Amygdala (tissue), 56 donors: Measurements from ENCODE around the gene SYNJ1.
"Not testable (repeated sequence)": the region's sequence is repeated elsewhere in the genome, so short reads cannot be mapped to it uniquely, and the experiment has no call there.

Source experiments
- DNase-seq, 56 donors: peaks; one replicate each; lab custom pipeline; 2025; lab: John Stamatoyannopoulos, UW

SYNJ1 gene

DNA sequence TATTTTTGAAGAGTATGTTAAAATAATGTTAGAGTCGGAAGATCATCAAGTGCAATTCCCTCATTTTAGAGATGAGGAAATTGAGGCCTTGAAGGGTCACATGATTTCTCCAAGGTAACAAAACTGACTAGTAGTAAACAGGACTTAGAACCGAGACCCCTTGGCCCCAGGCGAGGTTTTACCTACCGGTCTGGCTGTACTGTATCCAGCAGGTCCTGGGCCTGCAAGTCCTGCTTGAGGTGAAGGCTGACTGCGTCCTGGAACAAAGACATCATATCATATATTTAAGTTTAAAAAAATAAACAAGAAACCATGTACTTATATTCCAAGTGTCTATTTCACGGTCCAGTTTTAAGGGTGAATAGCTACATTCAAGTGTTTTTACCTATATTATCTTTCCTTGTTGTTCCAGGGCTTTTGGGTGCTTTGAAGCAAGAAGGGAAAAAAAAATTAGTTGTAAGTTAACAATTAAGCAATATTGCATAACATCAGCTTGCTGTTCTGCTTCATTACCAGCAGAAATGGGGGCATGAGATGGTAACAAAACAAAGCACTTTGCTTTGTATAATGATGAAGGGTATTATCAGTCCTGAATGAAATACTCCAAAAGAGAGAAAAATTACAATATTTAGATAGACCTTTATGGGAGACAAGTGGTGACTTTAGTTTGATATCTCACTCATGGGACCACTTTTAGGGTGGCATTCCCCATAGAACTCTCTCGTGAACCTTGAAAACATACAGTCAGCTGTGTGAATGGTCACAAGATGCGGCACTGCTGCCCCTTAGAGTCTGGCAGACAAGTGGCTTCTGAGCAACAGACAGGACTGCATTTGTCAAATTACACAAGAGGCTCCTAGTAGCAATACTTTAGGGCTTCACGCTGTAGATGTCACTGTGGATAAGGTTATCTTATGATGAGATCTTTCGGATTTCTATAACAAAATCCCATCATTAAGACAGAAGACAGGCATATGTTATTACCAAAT lies 85.8 kb downstream of the SYNJ1 start:
- peak in 9 of 56 donors; percentile 1 to 17 (median 7) for DNase-seq

DNA sequence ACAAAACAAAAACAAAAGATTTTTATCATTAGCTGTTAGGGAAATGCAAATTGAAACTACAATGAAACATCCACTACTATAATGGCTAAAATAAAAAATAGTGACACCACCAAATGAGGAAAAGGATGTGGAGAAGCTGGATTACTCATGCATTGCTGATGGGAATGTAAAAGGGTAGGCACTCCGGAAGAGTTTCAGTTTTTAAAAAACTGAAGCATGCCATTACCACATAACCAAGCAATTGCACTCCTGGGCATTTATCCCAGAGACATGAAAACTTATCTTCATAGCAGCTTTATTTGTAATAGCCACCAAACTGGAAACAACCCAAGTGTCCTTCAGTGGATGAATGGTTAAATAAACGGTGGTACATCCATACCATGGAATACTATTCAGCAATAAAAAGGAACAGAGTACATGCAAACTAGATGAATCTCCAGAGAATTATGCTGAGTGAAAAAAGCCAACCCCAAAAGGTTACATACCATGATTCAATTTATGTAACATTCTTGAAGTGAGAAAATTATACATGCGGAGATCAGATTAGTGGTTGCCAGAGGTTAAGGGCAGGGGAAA lies 101.1 kb downstream of the SYNJ1 start:
- no peak for DNase-seq

DNA sequence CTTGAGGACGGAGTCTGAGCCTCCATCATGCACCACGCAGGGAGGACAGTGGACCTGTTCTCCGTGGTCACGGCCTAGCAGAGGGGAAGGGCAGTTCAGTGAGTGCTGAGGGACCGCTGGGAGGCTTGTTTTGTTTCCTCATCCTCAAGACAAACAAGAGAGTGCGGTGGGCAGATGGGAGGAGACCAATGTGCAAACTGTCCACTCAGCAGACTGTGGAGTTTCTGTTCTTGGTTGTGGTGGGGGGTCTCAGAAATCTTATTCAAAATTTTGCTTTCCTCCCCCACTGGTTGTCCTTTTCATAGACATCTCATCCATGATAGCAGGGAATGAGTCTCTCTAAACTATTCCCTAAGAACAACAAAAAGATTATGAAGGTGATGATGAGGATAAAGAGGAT lies 109.6 kb downstream of the SYNJ1 start:
- DNase-seq = not testable (repeated sequence)

DNA sequence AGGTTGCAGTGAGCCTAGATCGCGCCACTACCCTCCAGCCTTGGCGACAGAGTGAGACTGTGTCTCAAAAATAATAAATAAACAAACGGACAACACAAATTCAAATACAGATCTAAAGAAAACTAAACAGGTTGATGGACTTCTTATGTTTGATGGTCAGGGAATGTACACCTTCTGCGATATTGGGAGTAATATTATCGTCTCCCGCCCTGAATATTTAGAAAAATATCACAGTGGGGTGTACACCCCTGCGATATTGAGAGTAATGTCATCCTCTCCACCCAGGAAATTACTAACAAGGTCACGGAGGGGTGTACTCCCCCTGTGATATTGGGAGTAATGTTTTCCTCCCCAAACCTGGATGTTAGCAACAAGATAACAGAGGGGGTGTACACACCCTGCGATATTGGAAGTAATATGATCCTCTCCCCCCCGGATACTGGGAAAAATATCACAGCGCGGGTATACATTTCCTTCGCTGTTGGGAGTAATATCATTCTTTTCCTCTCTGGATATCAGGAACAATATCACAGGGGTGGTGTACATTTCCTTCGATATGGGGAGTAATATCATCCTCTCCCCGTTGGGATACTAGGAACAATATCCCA lies 114.3 kb downstream of the SYNJ1 start:
- DNase-seq = no peak

DNA sequence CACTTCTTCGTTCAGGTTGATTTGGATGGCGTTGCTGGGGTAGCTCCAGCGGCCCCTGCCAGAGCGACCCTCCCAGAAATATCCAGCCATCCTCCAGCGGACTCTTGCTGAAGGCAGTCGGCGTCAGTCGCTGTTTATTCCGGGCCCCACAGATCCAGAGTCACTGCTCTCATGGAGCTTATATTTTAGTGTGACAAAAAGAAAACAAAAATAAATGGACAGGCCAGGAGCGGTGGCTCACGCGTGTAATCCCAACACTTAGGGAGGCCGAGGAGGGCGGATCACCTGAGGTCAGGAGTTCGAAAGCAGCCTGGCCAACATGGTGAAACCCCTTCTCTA lies 114.8 kb downstream of the SYNJ1 start:
- peak in 1 of 56 donors; percentile 54 for DNase-seq

DNA sequence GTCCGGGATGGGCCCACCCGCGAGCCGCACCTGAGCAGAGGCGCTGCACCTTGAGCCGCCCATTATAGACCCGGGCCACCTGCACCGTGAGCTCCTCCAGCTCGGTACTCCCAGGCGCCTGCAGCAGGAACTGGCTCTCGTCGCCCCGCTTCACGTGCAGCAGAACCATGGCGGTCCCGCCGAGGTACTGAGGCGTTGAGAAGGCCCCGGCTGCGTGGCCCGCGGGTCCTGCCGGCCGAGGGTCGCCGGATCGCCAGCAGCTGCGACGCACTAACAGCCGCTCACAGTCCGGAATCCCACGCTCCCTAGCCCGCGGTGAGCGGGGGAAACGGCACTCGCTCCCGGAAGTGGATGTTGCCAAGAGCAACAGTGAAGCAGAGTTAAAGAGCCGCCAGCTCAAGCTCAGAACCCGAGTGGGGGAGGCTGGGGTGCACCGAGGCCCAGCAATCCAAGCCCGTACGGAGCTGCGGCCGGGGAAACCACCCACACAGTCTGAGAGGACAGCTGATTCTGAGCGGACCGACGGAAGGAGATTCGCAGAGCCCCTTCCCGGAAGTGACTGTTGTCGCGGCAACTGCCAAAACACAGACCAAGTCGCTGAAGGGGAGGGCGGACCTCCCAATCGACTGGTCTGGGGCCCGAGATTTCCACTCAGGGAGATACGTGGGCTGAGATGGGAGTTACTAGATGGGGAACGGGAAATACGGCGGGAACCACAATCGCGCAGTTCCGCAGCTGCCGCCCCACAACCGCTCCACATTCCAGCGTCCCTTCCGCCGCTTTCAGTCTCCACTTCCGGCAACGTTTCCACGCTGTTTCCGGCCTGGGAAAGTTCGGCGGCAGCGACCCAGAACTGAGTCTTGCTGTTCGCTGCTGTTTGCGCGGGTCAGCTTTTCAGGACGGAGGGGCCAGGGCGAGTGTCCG lies 115.5 kb downstream of the SYNJ1 start, which contains the start of gene CFAP298:
Gene CFAP298 (minus strand): TSS at position 303 of the 924 bp plus-strand sequence. CDS start 134 bp downstream, at position 169.
- DNase-seq = peak; percentile 75 to 98 (median 90)

DNA sequence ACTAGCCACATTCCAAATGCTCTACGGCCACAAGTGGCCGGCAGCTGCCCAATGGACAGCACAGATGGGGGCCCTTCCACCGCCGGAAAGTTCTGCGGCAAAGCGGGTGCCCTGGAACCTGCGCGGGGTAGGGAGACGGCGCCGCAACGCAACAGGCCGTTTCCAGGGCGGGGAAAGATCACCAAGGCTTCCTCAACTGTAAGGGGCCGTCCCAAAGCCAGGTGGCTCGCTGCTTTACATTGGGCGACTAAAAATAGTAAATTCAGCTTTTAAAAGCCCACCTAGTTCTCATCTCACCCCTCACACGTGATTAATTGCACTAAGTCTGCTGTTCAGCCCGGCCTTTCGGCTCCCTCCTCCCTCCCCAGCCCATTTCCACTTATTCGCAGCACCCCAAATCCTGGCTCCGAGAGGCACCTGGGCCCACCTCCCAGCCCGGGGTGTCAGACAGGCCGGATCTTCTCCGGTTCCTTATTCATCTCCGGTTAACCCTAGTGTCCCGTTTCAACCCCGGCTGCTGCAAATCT lies 116.3 kb downstream of the SYNJ1 start:
- DNase-seq = peak in 2 of 56 donors; percentile 18 to 52

DNA sequence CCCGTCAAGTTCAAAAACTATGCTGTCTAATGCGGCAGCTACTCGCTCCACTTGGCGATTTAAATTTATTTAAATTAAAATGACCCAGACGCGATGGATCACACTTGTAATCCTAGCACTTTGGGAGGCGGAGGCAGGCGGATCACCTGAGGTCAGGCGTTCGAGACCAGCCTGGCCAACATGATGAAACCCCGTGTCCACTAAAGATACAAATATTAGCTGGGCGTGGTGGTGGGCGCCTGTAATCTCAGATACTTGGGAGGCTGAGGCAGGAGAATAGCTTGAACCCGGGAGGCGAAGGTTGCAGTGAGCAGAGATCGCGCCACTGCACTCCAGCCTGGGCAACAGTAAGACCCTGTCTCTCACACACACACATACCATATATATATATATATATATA lies 116.9 kb downstream of the SYNJ1 start:
- DNase-seq = not testable (repeated sequence)

DNA sequence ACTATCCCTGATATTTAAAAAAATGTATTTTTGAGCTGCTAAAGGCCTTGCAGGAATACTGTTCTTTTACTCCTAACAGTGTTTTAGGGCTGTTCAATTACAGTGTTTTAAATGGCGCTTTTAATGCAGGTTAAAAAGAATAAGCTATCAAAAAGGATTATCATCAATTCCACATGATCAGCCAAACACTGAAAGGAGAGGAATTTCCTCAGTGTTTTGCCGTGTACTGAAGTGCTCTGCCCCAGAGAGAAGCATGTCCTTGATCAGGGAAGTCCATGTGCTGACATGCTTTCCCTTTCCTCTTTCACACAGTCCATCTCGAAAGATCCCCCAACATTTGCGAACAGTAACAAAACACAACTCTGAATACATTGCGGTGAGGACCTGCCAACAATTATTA lies 119.0 kb downstream of the SYNJ1 start:
- no peak for DNase-seq

DNA sequence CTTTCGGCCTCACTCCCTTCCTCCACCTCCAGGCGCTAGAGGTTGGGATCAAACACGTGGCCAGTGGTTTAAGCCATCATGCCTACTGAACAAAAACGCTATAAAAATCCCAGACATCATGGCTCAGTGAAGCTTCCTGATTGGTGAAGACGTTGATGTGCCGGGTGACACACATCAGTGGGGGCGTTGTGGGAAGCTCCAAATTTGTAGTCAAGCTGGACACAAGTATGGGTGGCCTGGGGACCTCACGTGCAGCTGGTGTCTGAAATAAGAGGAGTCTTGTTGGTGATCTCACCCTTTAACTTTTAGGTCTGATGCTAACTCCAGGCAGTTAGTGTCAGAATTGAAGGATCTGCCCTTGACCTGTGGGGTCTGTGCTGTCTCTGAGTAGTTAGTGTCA lies 122.3 kb downstream of the SYNJ1 start:
- no peak for DNase-seq

DNA sequence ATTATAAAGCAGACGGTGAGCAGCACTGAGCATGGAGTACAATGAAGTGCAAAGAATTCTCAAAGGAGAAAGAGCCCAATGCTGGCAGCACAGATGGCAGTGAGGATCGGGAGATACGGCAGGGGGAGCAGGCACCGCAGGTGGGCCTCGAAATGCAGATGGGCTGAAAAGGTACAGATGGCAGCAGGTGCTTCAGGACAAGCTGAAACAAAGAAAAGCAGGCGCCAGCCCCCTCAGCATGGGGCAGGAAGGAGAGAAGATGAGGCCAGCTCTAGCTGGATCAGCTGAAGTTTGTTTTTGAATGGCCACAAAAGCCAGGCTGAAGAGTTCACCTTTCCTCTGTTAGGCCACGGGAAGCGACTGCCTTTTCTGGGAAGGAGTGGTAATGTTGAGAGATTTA lies 123.3 kb downstream of the SYNJ1 start:
- no peak for DNase-seq

DNA sequence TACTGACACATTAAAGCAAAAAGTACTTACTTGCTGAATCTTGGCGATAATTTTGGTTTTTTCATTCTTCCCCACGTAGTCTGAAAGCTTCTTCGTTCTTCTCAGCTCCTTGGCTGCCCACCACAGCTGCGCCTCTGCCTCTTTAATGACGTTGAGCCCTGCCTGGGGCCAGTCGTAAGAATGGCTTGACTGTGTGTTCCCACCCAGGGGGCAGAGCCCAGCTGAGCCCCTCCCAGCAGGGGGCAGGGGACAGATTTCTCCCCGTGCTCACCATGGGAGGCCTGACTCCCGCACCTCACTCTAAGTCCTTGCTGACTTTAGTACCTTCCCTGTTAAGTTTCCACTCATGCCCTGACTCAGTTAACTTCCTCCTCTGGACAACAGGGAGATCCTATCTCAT lies 124.7 kb downstream of the SYNJ1 start:
- DNase-seq = no peak

DNA sequence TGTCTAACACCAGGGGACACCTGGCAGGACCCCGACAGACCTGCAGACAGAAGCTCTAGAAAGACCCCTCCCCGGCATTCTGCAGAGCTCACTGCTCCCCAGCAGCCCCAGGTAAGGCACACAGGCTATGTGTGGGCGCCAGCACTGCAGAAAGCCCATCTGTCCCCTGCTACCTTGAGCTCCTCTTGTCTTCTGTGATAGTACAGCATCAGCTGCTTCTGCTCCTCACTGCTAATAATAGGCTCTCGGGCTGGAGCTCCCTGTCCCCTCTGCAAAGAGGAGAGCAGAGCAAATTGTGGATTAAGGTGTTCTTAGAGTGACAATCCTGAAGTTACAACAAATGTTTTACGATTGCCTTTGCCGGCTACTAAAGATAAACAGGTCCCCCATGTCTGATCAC lies 125.7 kb downstream of the SYNJ1 start:
- DNase-seq = peak in 1 of 56 donors; percentile 8

DNA sequence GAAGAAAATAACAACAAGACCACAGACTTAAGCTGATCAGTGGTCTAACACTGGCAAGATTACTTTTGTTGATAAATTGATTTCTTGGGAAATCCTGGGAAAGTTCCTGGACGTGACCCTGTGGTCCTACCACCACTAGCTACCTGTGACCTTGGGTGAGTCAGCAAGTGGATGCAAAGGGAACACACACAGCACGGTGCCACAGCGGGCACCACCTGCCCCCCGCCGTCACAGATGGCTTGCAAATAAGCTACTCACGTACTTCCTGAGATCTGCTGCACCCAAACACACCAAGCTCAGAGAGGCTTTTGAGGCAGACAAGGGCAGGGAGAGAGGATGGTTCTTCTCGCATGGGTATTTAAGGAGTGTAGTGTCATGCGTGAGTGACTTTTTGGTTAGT lies 128.3 kb downstream of the SYNJ1 start:
- DNase-seq = no peak

DNA sequence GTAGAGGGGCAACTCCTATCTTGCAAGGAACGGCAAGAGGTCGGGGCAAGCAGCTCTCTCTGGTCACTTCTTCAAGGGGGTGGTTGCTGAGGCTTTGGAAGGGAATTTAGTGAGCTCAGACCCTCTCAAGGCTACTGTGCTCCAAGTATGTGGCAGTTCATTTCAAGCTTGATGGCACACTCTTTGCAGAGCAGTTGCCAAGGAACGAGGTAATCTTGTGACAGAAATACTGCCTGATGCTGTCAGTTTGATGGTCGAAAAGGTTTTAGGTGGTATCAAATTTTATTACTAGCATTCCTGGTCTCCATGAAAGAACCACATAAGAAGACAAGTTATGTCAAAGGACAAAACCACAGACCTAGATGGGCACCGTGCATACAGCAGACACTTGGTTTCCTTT lies 128.7 kb downstream of the SYNJ1 start:
- no peak for DNase-seq

DNA sequence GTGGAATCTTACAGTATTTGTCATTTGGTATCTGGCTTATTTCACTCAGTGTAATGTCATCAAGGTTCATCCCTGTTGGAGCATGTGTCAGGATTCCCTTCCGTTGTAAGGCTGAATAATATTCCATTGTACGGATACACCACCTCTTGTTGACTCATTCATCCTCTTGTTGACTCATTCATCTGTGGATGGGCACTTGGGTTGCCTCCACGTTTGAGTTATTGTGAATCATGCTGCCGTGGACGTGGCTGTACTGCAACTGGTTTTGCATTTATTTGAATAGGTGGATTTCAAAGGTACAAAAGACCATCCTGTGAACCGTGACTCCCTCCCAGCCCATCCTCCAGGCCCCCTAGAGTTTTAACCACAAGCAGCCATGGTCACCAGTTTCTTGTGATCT lies 130.6 kb downstream of the SYNJ1 start:
- peak in 1 of 56 donors; percentile 7 for DNase-seq

DNA sequence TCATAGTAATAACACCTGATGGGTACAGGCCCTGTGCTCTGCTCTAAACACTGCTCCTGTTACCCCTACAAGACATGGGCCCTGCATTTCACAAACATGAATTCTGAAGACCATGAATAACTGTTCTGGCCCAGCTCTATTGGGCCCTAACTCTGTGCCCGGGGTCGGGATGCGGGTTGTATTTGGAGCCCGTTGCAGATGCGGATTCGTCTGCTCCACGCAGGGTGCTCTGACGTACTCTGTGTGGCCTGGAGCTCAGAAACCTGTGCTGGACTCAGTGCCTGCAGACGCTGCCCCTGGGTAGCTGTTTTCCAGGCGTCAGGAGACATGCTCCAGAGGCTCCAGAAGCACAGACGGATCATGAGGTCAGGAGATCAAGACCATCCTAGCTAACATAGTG lies 132.4 kb downstream of the SYNJ1 start:
- no peak for DNase-seq

DNA sequence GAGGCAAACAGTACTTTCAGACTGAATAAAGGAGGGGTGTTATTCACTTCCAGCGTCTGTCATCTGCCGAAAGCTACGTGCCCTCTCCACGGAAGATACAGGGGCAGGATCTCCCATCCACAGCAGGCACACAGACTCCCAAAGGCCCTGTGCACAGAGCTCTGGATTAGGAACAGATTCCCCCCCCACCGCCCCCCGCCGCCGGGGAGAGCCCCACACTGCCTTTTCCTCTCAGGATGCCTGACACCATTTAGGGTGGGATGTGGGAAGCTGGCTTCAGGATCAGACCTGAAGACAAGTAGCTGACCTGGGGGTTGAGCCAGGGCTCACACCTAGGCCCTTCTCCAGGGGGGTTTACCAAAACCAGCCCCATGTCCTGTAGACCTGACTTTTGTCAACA lies 134.1 kb downstream of the SYNJ1 start:
- no peak for DNase-seq

DNA sequence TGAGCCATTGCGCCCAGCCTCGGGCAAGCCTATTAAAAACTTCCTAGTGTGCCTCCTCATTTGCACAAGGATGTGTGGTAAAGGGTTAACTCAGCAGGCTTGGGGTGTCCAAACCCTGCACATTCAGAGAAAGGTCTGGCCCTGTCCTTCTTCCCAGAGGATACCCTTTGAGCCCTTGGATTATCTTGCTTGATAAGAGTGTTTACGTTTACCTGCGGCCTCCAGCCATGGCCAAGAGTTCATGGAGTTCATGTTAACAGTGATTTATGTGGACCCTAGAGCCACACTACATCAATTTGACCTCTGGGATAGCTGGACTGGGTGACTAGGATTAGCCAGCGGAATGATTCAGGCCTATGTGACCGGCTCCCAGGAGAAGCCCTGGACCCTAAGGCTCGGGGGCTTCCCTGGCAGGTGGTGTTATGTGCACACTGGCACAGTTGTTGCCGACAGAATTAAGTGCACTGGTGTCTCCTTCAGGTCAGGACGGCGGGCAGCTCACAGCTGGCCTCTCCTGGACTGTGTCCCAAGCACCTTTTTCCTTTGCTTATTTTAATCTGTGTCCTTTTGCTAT lies 134.8 kb downstream of the SYNJ1 start:
- no peak for DNase-seq

DNA sequence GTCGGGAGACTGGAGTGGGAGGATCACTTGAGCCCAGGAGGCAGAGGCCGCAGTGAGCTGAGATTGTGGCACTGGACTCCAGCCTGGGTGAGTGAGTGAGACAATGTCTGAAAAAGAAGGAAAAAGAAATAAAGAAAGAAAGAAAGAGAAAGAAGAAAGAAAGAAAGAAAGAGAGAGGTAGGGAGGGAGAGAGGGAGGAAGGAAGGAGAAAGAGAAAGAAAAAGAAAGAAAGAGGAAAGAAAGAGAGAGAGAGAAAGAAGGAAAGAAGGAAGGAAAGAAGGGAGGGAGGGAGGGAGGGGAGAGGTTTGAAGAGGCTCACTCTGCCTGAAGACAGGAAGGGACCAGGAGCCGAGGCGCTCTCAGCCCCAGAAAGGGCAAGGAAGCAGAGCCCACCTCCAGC lies 137.7 kb downstream of the SYNJ1 start:
- no peak for DNase-seq
